Activated CD8-positive, alpha-beta memory T cell treated with anti-CD3 and anti-CD28 coated beads, Interleukin-2, amount 50 U/mL, for 4 hours (primary cell): ENCODE measurements around the gene NFXL1.
"Not testable (repeated sequence)": the region's sequence is repeated elsewhere in the genome, so short reads cannot be mapped to it uniquely, and the experiment has no call there.

Source experiments
- DNase-seq: peaks from one replicate; pipeline ENCODE4 v3.0.0-alpha.2; 2020

NFXL1 gene

DNA sequence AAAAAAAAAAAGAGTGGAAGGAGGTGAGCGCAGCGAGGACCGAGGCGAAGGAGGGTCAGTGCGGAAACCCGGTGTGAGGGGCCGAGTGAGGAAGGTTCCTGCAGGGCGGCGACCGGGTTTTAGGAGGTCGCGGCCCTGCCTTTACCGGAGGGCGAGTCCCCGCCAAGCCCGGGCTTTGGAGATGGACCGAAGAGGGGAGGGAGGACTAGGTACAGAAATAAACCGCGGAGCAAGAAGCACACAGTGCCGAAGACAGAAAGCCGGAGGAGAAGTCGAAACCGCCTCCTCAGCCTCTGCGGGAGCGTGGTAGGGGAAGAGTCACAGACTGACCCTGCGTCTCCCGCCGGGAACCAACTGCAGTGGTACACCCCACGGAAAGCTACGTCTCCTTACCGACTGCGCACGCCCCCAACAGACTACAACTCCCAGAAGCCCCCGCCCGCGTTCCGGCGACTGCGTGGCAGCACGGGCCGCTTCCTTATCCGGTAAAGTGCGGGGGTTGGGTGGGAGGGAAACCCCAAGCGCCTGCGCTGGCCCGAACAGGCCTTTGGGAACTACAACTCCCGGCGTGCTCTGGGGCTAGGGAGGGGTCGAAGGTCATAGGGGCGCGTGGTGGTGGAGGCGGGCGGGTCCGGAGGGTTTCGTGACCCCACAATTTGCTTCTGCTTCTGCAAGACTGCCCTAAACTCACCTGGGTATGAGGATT, at the start of gene NFXL1:
TSS of gene NFXL1 (minus strand) at position 364 of the 706 bp plus-strand sequence. CDS start 380 bp downstream, outside the sequence.
- DNase-seq, result peak; percentile 96

DNA sequence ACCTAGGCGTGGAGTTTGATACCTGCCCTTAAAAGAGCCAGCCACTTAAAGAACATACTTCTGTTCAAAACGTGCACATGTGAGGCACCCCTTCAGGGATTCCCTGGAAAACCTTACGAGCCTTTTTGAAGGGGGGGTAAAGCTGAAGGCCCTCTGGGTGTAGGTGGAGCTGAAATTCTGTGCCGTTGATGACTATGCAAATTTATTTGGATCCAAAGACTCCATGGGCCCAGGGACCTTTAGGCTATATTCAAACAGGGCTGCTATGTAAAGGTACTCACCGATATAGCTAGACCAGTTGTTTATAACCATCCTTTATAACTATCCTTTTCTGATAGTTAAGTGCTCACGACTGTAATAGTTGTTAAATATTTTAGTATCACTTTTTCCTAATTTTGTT, 40.3 kb upstream of the NFXL1 start:
- no peak for DNase-seq

DNA sequence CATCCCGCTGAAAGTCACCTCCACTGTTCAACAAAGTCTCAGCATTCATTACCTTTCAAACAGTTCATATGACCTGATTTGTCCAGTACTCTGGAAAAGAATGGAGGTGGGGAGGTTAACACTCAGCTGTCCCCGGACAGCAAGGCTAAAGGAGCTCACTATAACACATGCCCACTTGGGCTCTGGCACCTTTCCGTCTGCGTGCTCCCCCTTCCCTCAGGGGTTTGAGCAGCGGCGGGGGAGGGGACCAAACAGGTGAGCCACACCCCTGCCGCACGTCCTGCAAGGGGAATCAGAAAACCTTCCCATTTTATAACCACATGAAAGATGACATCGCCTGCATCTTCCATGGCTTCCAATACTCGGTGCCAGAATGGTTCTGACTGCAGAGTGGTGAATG, 39.9 kb upstream of the NFXL1 start:
- no peak for DNase-seq

DNA sequence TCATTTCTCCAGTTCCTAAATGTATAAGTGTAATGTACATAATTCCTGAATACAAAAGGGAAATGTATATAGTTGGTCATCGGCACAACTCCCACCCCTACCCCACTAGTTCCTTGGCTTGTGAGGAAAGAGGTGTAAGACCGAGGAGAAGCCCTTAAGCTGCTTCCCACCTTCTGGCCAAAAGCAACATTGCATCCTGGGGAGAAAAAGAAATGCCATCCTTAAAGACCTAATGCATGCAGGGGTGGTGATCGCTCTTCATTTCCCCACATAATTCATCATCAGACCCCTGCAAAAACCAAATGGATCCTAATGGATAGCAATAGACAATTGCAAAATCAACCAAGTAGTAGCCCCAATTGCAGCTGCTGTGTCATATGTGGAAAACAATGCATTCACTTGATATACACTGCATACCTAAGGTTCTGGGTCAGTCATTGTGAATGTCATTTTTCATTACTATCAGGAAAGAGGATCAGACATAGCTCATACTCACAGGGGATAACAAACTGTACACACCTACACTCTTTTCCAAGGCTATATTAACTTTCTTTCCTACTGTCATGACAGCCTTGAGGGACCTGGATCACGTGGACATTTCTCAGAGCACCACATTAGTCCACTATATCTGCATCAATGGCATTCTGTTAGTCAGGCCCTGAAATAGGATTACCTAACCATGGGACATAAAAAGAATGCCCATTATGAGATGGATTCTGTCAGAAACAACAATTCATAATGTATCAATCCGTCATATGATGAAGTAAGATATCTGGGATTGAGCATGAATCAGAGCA, 31.7 kb upstream of the NFXL1 start:
- no peak for DNase-seq

DNA sequence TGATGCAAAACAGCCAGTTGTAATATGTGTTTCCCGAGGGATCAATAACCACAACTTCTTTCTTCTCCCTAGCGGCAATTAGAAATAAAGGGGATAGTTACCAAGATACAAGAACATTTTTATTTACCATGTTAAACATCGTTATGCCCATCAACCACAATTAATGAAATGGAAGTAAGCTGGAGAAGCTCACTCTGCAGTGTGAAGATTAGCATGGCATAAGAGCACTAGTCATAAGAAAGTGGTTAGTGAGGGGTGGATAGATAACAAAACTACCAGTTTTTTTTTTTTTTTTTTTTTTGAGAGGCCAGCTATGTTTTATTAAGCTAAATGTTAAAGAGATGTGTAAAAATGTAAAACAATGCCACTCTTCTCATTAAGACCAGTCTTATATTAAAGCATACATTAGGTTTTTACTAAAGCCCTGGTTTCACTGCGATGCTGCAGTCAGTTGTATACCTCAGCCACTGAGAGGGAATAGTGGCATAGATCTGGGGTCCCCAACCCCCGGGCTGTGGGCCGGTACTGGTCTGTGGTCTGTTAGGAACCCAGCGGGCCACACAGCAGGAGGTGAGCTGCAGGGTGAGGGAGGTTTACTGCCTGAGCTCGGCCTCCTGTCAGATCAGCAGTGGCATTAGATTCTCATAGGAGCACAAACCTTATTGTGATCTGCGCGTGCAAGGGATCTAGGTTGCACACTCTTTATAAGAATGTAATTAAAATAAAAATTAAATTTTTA, 27.9 kb upstream of the NFXL1 start:
- DNase-seq, result no peak

DNA sequence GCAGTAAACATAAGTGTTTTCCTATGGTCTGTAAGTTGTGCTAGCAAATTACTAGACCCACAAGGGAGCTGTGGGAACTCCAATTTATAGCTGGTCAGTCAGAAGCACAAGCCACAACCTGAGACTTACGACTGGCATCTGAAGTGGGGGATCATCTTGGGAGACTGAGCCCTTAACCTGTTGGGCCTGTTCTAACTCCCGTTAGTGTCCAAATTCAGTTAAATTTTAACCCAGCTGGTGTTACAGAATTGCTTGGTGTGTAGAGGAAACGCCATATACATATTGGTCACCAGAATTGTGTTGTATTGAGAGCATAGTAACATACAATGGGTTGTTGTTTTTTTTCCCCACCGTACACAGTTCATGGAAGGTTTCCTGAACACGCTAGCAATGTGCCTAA, 25.1 kb upstream of the NFXL1 start:
- DNase-seq, result no peak

DNA sequence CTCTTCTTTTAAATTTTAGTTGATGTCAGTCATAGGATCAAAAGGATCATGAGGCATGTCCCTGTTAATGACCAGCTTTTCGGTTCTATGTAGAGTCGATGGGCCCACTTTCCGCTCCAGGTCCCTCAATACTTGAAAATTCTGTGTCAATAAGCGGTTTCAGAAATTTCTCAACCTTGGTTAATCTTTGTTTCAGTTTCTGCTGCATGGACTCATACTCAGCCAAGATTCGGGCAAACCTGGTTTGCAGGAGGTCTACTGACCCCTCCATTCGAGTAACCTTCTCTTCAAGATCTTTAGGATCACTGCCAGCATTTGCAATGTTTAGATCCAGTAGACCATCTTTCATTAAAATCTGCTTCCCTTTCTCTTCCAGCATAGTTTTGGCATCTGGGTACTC, 22.0 kb upstream of the NFXL1 start:
- no peak for DNase-seq

DNA sequence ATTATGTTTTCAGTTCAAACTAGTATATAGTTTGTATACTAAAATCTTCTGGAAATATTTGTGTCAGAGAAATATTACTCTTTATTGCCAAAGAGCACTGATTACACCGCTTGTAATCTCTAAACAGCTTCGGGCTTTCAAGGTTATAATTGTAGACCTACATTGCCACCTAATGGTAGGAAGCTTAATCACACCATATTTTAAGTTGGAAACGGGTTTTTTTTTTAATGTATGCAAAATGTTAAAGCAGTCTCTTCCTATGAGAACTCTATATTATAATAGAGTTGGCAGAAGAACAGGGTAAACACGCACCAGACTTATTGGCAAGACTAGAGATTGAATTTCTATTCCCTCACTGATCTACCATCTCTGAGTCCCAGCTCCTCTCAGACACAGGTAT, 19.5 kb upstream of the NFXL1 start:
- DNase-seq, result no peak

DNA sequence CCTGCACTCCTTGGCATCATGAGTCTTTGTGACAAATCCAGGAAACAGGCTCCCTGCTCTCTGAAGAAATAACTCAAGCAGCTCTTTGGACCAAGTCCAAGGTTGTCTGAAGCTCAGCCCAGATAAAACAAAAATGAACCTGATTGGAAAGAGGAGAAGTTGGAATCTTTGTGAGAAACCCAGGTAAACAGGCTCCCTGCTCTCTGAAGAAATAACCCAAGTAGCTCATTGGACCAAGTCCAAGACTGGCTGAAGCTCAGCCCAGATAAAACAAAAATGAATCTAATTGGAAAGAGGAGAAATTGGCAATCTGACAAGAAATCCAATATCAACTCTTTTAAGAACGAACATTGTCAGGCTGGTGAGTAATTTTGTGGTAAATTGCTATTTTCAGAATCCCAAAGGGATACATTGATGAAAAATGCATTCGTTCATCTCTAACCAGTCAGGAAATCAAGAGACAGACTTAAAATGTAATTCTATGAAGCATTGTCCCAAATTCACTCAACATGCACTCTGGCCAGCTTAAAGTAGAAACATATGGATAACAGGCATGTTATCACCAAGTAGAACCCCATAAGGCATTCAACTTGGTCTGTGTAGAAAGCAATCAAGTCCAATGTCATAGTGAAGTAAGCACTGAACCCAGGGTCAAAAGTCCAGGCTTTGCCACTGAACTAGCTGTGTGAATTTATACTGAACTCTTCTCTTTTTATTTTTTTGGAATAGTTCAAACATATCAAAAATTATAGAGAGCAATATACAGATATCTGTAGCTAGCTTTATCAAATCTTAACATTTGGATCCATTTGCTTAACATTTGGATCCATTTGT, 16.8 kb upstream of the NFXL1 start:
- DNase-seq, result no peak

DNA sequence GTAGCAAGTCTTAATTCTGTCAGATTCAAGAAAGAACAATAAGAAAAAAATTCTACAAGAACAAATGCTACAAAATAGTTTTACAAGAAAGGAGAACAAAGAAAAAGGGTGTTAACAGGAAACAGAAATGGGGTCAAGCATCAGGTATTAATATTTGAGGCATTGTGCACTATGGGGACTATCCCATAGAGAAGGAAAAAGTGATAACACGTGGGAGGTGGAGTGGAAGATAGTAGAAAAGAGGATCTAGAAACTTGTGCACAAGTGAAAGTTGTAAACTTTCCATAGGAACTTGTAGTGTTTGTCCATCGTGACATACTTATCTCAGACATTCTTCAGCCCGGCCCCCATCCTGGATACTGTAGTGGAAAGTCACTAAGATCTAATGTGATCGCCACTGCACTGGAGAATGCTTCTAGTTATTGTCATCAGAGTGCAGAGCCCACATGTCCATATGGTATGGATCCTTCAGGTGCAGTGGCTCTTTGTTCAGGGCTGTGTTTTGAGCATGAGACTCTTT, 15.4 kb upstream of the NFXL1 start:
- no peak for DNase-seq

DNA sequence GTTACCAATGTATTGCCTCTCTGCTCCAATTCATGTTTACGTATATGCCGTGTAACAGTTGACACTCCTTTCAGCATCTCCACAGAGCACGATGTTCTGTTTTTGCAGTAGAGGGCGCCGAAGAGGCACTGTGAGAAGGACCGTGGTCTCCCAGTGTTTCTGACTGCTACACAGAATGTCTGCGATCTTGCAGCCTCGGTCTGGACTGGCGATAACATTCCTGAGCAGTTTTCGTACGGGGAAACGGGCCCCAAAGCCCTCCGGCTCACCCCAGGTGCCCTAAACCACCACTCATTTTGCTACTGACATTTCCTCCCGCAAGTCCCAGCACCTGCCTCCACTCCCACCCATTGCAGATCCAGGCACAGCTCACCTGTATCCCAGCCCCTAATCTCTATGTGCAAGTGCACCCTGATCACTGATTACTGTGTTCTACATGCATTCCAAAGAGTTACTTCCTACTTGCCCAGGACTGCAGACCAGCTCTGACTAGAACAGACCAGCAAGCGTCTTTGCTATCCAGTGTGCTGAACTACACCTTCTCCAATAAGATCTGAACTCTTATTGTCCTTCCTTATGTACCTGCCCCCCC, 12.4 kb upstream of the NFXL1 start:
- peak; percentile 48 for DNase-seq

DNA sequence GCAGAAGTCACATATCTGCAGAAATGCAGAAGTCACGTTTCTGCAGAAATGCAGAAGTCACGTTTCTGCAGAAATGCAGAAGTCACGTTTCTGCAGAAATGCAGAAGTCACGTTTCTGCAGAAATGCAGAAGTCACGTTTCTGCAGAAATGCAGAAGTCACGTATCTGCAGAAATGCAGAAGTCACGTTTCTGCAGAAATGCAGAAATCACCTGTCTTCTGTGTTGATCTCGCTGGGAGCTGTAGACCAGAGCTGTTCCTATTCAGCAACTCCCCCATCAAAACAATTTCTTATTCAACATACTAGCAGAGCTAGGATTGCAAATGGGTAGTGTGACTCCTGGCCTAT, 8.9 kb upstream of the NFXL1 start:
- DNase-seq, result not testable (repeated sequence)

DNA sequence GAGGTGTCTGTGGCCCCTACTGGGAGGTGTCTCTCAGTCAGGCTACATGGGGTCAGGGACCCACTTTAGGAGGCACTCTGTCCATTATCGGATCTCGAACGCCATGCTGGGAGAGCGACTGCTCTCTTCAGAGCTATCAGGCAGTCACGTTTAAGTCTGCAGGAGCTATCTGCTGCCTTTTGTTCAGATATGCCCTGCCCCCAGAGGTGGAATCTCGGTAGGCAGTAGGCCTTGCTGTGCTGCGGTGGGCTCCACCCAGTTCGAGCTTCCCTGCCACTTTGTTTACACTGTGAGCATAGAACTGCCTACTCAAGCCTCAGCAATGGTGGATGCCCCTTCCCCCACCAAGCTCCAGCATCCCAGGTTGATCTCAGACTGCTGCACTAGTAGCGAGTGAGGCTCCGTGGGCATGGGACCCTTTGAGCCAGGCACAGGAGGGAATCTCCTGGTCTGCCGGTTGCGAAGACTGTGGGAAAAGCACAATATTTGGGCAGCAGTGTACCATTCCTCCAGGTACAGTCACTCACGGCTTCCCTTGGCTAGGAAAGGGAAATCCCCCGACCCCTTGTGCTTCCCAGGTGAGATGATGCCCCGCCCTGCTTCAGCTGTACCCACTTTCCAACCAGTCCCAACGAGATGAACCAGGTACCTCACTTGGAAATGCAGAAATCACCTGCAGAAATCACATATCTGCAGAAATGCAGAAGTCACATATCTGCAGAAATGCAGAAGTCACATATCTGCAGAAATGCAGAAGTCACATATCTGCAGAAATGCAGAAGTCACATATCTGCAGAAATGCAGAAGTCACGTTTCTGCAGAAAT, 8.3 kb upstream of the NFXL1 start:
- not testable (repeated sequence) for DNase-seq

DNA sequence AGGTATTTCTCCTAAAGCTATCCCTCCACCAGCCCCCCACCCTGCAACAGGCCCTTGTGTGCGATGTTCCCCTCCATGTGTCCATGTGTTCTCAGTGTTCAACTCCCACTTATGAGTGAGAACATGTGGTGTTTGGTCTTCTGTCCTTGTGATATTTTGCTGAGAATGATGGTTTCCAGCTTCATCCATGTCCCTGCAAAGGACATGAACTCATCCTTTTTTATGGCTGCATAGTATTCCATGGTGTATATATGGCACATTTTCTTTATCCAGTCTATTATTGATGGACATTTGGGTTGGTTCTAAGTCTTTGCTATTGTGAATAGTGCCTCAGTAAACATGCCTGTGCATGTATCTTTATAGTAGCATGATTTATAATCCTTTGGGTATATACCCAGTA, 2.8 kb upstream of the NFXL1 start:
- not testable (repeated sequence) for DNase-seq

DNA sequence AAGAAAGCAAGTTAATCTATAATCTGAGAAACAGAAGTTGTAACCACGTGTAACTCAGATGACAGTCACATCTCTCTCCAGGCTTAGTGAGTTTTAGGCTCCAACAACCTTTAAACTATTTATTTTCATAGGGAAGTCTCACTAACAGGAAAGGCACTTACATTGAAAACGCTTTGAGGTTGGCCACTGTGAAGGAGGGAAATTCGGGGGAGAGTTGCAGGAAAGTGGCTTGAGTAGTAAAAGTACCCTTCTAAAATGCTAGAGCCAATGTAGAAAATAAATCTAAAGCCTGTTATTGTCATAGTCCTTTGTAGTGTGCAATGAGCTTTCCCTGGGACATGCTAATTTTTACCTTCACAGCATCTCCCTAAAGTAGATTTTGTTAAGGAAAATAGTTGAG, 995 bp upstream of the NFXL1 start:
- no peak for DNase-seq

DNA sequence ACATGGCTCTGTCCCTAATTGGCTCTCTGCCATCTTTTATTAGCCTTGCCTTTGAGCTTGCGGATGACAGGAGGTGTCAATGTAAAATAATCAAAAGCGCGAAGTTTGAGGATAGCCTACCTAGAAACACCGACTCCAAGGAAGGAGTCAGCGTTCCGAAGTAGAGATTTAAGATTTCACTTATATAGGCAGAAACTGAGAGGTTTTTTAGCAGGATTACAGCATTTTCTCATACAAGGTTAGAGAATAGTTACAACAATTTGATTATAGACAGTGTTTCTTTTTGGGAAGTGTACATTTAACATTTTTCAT, 499 bp upstream of the NFXL1 start:
- no peak for DNase-seq

DNA sequence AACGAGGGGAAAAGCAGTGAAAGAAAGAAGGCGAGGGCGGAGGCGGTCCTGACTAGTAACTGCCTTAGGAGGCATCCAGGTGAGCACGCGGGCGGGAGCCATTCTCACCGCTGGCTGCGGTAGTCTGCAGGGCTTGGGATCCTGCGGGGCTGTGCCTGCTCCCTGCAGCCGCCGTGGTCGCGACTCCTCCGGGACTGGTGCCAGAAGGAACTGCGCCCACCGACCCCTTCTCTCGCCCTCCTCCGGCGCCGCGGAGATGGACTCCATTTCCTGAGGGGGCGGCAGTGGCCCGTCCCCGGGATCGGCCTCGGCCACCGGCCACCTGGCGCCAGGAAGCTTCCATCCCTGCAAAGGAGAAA, 543 bp downstream of the NFXL1 start:
- peak; percentile 38 for DNase-seq

DNA sequence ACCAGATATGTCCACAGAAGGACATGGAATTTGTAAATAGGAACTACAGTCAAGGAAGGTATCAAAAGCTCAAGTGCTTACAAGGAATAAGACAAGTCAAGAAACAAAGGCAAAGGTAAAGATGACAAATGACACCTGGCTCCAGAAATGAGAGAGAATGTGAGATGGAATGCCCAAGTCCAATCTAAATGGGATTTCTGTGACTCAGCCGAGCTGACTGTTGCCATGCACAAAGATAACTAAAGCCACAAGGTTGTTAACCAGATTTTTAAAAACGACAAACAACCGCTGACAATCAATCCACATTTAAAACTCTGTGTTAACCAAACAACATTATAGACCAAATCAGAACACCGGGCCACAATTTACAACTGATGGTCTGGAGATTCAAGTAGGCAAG, 1.1 kb downstream of the NFXL1 start:
- no peak for DNase-seq

DNA sequence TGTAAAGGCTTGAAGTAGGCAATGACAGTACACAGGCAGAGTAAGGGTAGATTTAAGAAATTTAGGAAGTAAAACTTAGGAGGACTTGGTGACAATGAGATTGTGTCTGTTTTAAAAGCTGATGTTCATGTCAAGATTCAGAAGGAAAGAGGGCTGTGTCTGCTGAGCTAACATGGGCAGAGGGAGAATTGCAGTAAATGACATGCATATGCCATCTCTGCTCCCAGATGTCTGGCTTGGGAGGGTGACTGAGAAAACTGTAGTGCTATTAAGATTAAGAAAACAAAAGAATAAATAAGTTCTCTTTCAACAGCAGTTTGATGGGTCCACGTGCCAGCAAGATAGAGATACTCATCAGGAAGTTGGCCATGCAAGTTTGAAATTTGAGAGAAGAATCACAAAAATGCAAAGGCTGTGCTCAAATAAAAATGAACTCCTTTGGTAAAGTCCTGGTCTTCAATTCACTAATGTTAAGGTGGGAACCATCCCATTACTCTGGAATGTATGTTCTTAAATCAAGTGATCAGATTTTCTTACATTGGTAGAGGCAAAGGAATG, 7.2 kb downstream of the NFXL1 start:
- no peak for DNase-seq

DNA sequence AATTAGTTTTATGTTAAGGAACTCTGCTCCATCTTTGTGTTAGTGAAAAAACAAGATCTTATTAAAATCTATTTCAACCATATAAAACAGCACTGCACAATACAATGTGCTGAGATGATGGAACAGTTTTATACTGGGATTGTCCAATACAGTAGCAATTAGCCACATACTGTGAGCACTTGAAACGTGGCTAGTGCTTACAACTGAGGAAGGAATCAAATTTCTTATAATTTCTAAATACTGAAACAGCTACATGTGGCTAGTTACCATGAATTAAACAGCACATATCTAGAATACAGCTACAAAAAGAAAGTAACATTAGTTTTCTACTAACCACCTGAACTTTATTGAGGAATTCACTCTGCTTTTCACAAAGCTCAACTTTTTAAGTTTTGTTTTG, 14.7 kb downstream of the NFXL1 start:
- DNase-seq, result no peak

DNA sequence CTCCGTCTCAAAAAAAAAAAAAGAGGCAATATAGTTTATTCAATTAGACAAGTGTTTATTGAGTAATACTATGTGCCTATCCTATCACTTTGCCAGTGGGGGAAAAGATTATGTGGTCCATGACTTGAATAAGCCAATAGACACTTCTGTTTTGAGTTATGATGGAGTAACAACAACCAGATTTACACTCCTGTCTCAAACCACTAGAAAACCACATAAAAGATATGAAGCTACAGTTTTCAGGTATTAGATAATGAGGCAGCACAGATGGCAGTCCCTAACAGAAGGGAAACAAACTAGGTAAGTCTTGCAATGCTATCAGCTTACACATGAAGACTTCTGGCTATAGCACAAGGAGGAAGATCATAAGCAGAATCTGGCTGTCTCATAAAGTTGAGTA, 22.5 kb downstream of the NFXL1 start:
- DNase-seq, result no peak
